Measurements from ENCODE around the gene ADORA1.

The ADORA1 gene

GRCh38 chr1:203140743-203141520, 13.4 kb downstream of the ADORA1 start:
- Histone ChIP-seq H3K36me3 (ENCODE audit: control insufficient read depth in 1 of 2, insufficient read depth in 2 of 2, low read length in 2 of 2) (no peaks in the 10 kb centered on the region), H3K9ac (ENCODE audit: low read depth in 1 of 2, low read length in 2 of 2) (no peak overlapping the region), H3K4me3 (ENCODE audit: low read depth in 1 of 2, low read length in 2 of 2) (no peak overlapping the region), H3K9me3 (ENCODE audit: control insufficient read depth in 1 of 2, low read length in 2 of 2) (no peaks in the 10 kb centered on the region), H3K4me1 (ENCODE audit: control insufficient read depth in 1 of 2, insufficient read depth in 2 of 2, low read length in 2 of 2) (no peaks in the 10 kb centered on the region), H3K27me3 (ENCODE audit: control insufficient read depth in 1 of 2, insufficient read depth in 2 of 2, low read length in 2 of 2) (peaks cover 0 to 6% of the 10 kb centered on the region in 2 donors), H3K27ac (ENCODE audit: low read depth, low read length) (no peak overlapping the region)

GRCh38 chr1:203142124-203142523, 14.6 kb downstream of the ADORA1 start:
- Histone ChIP-seq H3K4me3 (ENCODE audit: low read depth in 1 of 2, low read length in 2 of 2) (no peak overlapping the region), H3K27ac (ENCODE audit: low read depth, low read length) (no peak overlapping the region), H3K36me3 (ENCODE audit: control insufficient read depth in 1 of 2, insufficient read depth in 2 of 2, low read length in 2 of 2) (no peaks in the 10 kb centered on the region), H3K9ac (ENCODE audit: low read depth in 1 of 2, low read length in 2 of 2) (no peak overlapping the region), H3K4me1 (ENCODE audit: control insufficient read depth in 1 of 2, insufficient read depth in 2 of 2, low read length in 2 of 2) (no peaks in the 10 kb centered on the region), H3K27me3 (ENCODE audit: control insufficient read depth in 1 of 2, insufficient read depth in 2 of 2, low read length in 2 of 2) (peaks cover 0 to 6% of the 10 kb centered on the region in 2 donors), H3K9me3 (ENCODE audit: control insufficient read depth in 1 of 2, low read length in 2 of 2) (no peaks in the 10 kb centered on the region)

GRCh38 chr1:203142684-203143408, 15.3 kb downstream of the ADORA1 start:
- Histone ChIP-seq H3K4me1 (ENCODE audit: control insufficient read depth in 1 of 2, insufficient read depth in 2 of 2, low read length in 2 of 2) (no peaks in the 10 kb centered on the region), H3K4me3 (ENCODE audit: low read depth in 1 of 2, low read length in 2 of 2) (no peak overlapping the region), H3K36me3 (ENCODE audit: control insufficient read depth in 1 of 2, insufficient read depth in 2 of 2, low read length in 2 of 2) (no peaks in the 10 kb centered on the region), H3K9me3 (ENCODE audit: control insufficient read depth in 1 of 2, low read length in 2 of 2) (no peaks in the 10 kb centered on the region), H3K9ac (ENCODE audit: low read depth in 1 of 2, low read length in 2 of 2) (no peak overlapping the region), H3K27me3 (ENCODE audit: control insufficient read depth in 1 of 2, insufficient read depth in 2 of 2, low read length in 2 of 2) (peaks cover 0 to 4% of the 10 kb centered on the region in 2 donors), H3K27ac (ENCODE audit: low read depth, low read length) (no peak overlapping the region)

GRCh38 chr1:203143641-203144040, 16.1 kb downstream of the ADORA1 start:
- H3K9ac ChIP-seq (ENCODE audit: low read depth in 1 of 2, low read length in 2 of 2), result no peak overlapping the region

GRCh38 chr1:203144661-203145060, 17.1 kb downstream of the ADORA1 start:
- peaks cover 0 to 4% of the 10 kb centered on the region in 2 donors for H3K27me3 ChIP-seq (ENCODE audit: control insufficient read depth in 1 of 2, insufficient read depth in 2 of 2, low read length in 2 of 2)
- no peaks in the 10 kb centered on the region for H3K36me3 ChIP-seq (ENCODE audit: control insufficient read depth in 1 of 2, insufficient read depth in 2 of 2, low read length in 2 of 2)
- no peaks in the 10 kb centered on the region for H3K4me1 ChIP-seq (ENCODE audit: control insufficient read depth in 1 of 2, insufficient read depth in 2 of 2, low read length in 2 of 2)
- H3K9me3 ChIP-seq (ENCODE audit: control insufficient read depth in 1 of 2, low read length in 2 of 2), result no peaks in the 10 kb centered on the region
- H3K9ac ChIP-seq (ENCODE audit: low read depth in 1 of 2, low read length in 2 of 2), result no peak overlapping the region
- no peak overlapping the region for H3K27ac ChIP-seq (ENCODE audit: low read depth, low read length)
- no peak overlapping the region for H3K4me3 ChIP-seq (ENCODE audit: low read depth in 1 of 2, low read length in 2 of 2)

More at GRCh38 chr1:203143641-203144040, 16.1 kb downstream of the ADORA1 start:
- H3K9me3 ChIP-seq (ENCODE audit: control insufficient read depth in 1 of 2, low read length in 2 of 2), result no peaks in the 10 kb centered on the region
- peaks cover 0 to 4% of the 10 kb centered on the region in 2 donors for H3K27me3 ChIP-seq (ENCODE audit: control insufficient read depth in 1 of 2, insufficient read depth in 2 of 2, low read length in 2 of 2)
- no peaks in the 10 kb centered on the region for H3K4me1 ChIP-seq (ENCODE audit: control insufficient read depth in 1 of 2, insufficient read depth in 2 of 2, low read length in 2 of 2)
- no peak overlapping the region for H3K4me3 ChIP-seq (ENCODE audit: low read depth in 1 of 2, low read length in 2 of 2)
- no peaks in the 10 kb centered on the region for H3K36me3 ChIP-seq (ENCODE audit: control insufficient read depth in 1 of 2, insufficient read depth in 2 of 2, low read length in 2 of 2)
- no peak overlapping the region for H3K27ac ChIP-seq (ENCODE audit: low read depth, low read length)

- H3K4me1 ChIP-seq (ENCODE audit: control insufficient read depth in 1 of 2, insufficient read depth in 2 of 2, low read length in 2 of 2), result no peaks in the 10 kb centered on the region
- H3K9me3 ChIP-seq (ENCODE audit: control insufficient read depth in 1 of 2, low read length in 2 of 2), result no peaks in the 10 kb centered on the region
- no peak overlapping the region for H3K27ac ChIP-seq (ENCODE audit: low read depth, low read length)
- no peaks in the 10 kb centered on the region for H3K36me3 ChIP-seq (ENCODE audit: control insufficient read depth in 1 of 2, insufficient read depth in 2 of 2, low read length in 2 of 2)
- H3K27me3 ChIP-seq (ENCODE audit: control insufficient read depth in 1 of 2, insufficient read depth in 2 of 2, low read length in 2 of 2), result no peaks in the 10 kb centered on the region
- H3K4me3 ChIP-seq (ENCODE audit: low read depth in 1 of 2, low read length in 2 of 2), result no peak overlapping the region
- no peak overlapping the region for H3K9ac ChIP-seq (ENCODE audit: low read depth in 1 of 2, low read length in 2 of 2)
These were observed 18.0 kb downstream of the ADORA1 start for GRCh38 chr1:203145321-203146041.

GRCh38 chr1:203146042-203146369, 18.5 kb downstream of the ADORA1 start:
- H3K27ac ChIP-seq (ENCODE audit: low read depth, low read length), result no peak overlapping the region
- H3K9me3 ChIP-seq (ENCODE audit: control insufficient read depth in 1 of 2, low read length in 2 of 2), result no peaks in the 10 kb centered on the region
- H3K9ac ChIP-seq (ENCODE audit: low read depth in 1 of 2, low read length in 2 of 2), result no peak overlapping the region
- H3K27me3 ChIP-seq (ENCODE audit: control insufficient read depth in 1 of 2, insufficient read depth in 2 of 2, low read length in 2 of 2), result no peaks in the 10 kb centered on the region
- no peaks in the 10 kb centered on the region for H3K4me1 ChIP-seq (ENCODE audit: control insufficient read depth in 1 of 2, insufficient read depth in 2 of 2, low read length in 2 of 2)
- H3K36me3 ChIP-seq (ENCODE audit: control insufficient read depth in 1 of 2, insufficient read depth in 2 of 2, low read length in 2 of 2), result no peaks in the 10 kb centered on the region
- H3K4me3 ChIP-seq (ENCODE audit: low read depth in 1 of 2, low read length in 2 of 2), result no peak overlapping the region

GRCh38 chr1:203146537-203146936, 19.0 kb downstream of the ADORA1 start:
- H3K9me3 ChIP-seq (ENCODE audit: control insufficient read depth in 1 of 2, low read length in 2 of 2), result no peaks in the 10 kb centered on the region
- no peaks in the 10 kb centered on the region for H3K36me3 ChIP-seq (ENCODE audit: control insufficient read depth in 1 of 2, insufficient read depth in 2 of 2, low read length in 2 of 2)
- H3K27me3 ChIP-seq (ENCODE audit: control insufficient read depth in 1 of 2, insufficient read depth in 2 of 2, low read length in 2 of 2), result no peaks in the 10 kb centered on the region
- H3K4me3 ChIP-seq (ENCODE audit: low read depth in 1 of 2, low read length in 2 of 2), result no peak overlapping the region
- no peak overlapping the region for H3K27ac ChIP-seq (ENCODE audit: low read depth, low read length)
- no peak overlapping the region for H3K9ac ChIP-seq (ENCODE audit: low read depth in 1 of 2, low read length in 2 of 2)
- H3K4me1 ChIP-seq (ENCODE audit: control insufficient read depth in 1 of 2, insufficient read depth in 2 of 2, low read length in 2 of 2), result peaks cover 0 to 3% of the 10 kb centered on the region in 2 donors

- H3K27ac ChIP-seq (ENCODE audit: low read depth, low read length), result no peak overlapping the region
- peaks cover 0 to 3% of the 10 kb centered on the region in 2 donors for H3K4me1 ChIP-seq (ENCODE audit: control insufficient read depth in 1 of 2, insufficient read depth in 2 of 2, low read length in 2 of 2)
- no peak overlapping the region for H3K9ac ChIP-seq (ENCODE audit: low read depth in 1 of 2, low read length in 2 of 2)
These were observed 19.9 kb downstream of the ADORA1 start for GRCh38 chr1:203147376-203147775.

GRCh38 chr1:203148127-203148526, 20.6 kb downstream of the ADORA1 start:
- Histone ChIP-seq H3K9ac (ENCODE audit: low read depth in 1 of 2, low read length in 2 of 2) (no peak overlapping the region), H3K27ac (ENCODE audit: low read depth, low read length) (no peak overlapping the region), H3K4me1 (ENCODE audit: control insufficient read depth in 1 of 2, insufficient read depth in 2 of 2, low read length in 2 of 2) (peaks cover 0 to 6% of the 10 kb centered on the region in 2 donors), H3K27me3 (ENCODE audit: control insufficient read depth in 1 of 2, insufficient read depth in 2 of 2, low read length in 2 of 2) (no peaks in the 10 kb centered on the region), H3K4me3 (ENCODE audit: low read depth in 1 of 2, low read length in 2 of 2) (no peak overlapping the region), H3K36me3 (ENCODE audit: control insufficient read depth in 1 of 2, insufficient read depth in 2 of 2, low read length in 2 of 2) (no peaks in the 10 kb centered on the region), H3K9me3 (ENCODE audit: control insufficient read depth in 1 of 2, low read length in 2 of 2) (no peaks in the 10 kb centered on the region)

More at GRCh38 chr1:203147376-203147775, 19.9 kb downstream of the ADORA1 start:
- no peaks in the 10 kb centered on the region for H3K27me3 ChIP-seq (ENCODE audit: control insufficient read depth in 1 of 2, insufficient read depth in 2 of 2, low read length in 2 of 2)
- H3K9me3 ChIP-seq (ENCODE audit: control insufficient read depth in 1 of 2, low read length in 2 of 2), result no peaks in the 10 kb centered on the region
- H3K4me3 ChIP-seq (ENCODE audit: low read depth in 1 of 2, low read length in 2 of 2), result no peak overlapping the region
- H3K36me3 ChIP-seq (ENCODE audit: control insufficient read depth in 1 of 2, insufficient read depth in 2 of 2, low read length in 2 of 2), result no peaks in the 10 kb centered on the region

All from duodenal mucosa (tissue), 2 donors.